Measurements from ENCODE around the gene UBE2B. TPM values are rescaled to one million over a fixed set of nuclear protein-coding genes. Genes with fewer than 3 reads are reported as not detected.
A peak's percentile ranks its signal among the peaks of the same experiment; 100 is the strongest.
"Not testable (repeated sequence)": the region's sequence is repeated elsewhere in the genome, so short reads cannot be mapped to it uniquely, and the experiment has no call there.

The UBE2B gene
- polyA plus RNA-seq, 6 donors from 2014 or later = 58.2 to 96.5 (median 77.7) TPM

DNA sequence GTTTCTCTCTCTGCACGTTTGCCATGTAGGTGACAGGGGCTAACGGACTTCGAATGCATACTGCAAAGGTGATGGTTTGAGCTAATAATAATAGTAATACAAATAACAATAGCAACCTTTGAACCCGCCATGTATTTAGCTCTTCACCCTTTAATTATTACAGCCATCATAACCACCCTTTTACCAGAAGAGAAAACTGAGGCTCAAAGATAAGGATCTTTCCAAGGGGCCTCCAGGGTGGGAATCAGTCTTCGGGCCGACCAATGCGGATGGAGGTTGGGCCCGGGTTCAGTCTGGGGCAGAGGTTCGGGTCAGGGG is 39.8 kb downstream of the UBE2B start:
- no peaks in the 10 kb centered on the region for H3K36me3 Mint-ChIP-seq
- peaks cover 16 to 39% (median 32%) of the 10 kb centered on the region in 3 donors for H3K4me1 Mint-ChIP-seq
- no peaks in the 10 kb centered on the region for H3K27me3 Mint-ChIP-seq
- H3K4me3 Mint-ChIP-seq = peak overlapping the region; percentile 90 to 96 (median 94)
- ATAC-seq (ENCODE audit: low read depth in 2 of 2) = no peak
- H3K9me3 Mint-ChIP-seq = no peaks in the 10 kb centered on the region
- H3K27ac Mint-ChIP-seq = peak overlapping the region; percentile 68 to 93 (median 86)
- DNase-seq = no peak

GRCh38 chr5:134411546-134412266 is 40.3 kb downstream of the UBE2B start, which contains the start of gene CDKN2AIPNL:
Gene CDKN2AIPNL (minus strand): TSS chr5:134411881. CDS start chr5:134411854, 27 bp downstream.
- Mint-ChIP-seq H3K27me3 (no peaks in the 10 kb centered on the region), H3K27ac (peak within 1 kb of the TSS; percentile 73 to 93 (median 87)), H3K36me3 (no peaks in the 10 kb centered on the region), H3K9me3 (no peaks in the 10 kb centered on the region), H3K4me3 (peak within 1 kb of the TSS; percentile 90 to 96 (median 94)), H3K4me1 (peaks cover 16 to 39% (median 32%) of the 10 kb centered on the region in 3 donors)
- ATAC-seq (ENCODE audit: low read depth in 2 of 2) (peak; percentile 99), DNase-seq (peak; percentile 92)

DNA sequence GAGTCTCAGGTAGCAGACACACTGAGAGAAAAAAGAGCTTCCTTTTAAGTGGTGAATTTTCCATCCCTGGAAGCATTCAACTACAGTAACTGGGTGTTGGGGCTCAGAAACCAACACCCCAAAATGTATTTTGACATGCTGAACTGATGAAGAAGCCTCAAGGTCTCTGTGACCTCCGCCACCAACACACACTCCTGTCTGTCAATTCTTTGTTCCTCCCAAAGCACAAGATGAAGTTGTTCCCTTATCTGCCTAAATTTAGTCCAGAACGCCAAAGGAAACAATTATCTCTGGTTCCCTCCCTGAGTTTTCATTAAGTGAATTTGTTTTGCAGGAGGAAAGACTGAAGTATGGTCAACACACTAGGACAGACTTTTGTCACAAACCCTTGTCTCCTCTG is 41.7 kb downstream of the UBE2B start:
- H3K27me3 Mint-ChIP-seq = no peaks in the 10 kb centered on the region

DNA sequence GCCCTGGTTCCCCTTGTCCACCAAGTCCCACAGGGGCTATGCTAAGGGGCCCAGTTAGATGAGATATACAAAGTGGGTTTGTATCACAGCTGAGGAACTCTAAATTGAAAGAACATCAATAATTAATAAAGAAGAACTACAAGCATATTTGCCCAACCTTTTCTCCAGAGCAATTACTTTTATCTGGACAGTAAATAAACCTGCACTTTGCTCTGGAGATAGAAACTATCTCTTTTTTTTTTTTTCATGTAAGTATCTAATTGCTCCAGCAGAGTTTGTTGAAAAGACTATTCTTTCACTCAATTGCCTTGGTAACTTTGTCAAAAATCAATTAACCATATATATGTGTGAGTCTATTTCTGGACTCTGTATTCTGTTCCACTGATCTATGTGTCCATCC is 46.3 kb downstream of the UBE2B start:
- Mint-ChIP-seq H3K27me3 (peaks cover 0 to 8% (median 0%) of the 10 kb centered on the region in 3 donors), H3K4me3 (no peak overlapping the region), H3K4me1 (peaks cover 0 to 4% (median 1%) of the 10 kb centered on the region in 3 donors), H3K9me3 (peaks cover 0 to 2% (median 0%) of the 10 kb centered on the region in 7 donors), H3K36me3 (no peaks in the 10 kb centered on the region), H3K27ac (no peak overlapping the region)
- ATAC-seq (ENCODE audit: low read depth in 2 of 2) = no peak
- DNase-seq = no peak

More for the DNA sequence above, 41.7 kb downstream of the UBE2B start:
- H3K4me3 Mint-ChIP-seq = peak overlapping the region in 6 of 8 donors; percentile 3 to 96 (median 91)
- peak overlapping the region in 1 of 6 donors; percentile 26 for H3K27ac Mint-ChIP-seq
- H3K9me3 Mint-ChIP-seq = no peaks in the 10 kb centered on the region
- DNase-seq = no peak
- peaks cover 12 to 39% (median 32%) of the 10 kb centered on the region in 3 donors for H3K4me1 Mint-ChIP-seq
- no peak for ATAC-seq (ENCODE audit: low read depth in 2 of 2)
- H3K36me3 Mint-ChIP-seq = no peaks in the 10 kb centered on the region

DNA sequence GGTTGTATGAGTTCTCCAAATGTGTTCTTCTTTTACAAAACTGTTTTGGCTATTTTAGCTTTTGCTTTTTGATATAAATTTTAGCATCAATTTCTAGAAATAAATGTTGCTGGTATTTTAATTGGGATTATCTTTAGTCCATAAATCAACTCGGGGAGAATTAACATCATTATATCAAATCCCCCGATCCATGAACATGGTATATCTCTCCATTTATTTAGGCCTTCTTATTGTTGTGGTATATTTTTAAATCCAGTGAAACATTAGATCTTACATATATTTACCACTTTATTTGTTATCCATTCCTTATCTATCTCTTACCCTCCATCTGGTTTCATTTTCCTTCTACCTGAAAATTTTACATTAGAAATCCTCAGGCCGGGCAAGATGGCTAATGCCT is 47.6 kb downstream of the UBE2B start:
- Mint-ChIP-seq H3K27ac (no peak overlapping the region), H3K4me1 (peaks cover 0 to 2% (median 0%) of the 10 kb centered on the region in 3 donors), H3K27me3 (peaks cover 0 to 8% (median 0%) of the 10 kb centered on the region in 3 donors), H3K9me3 (peaks cover 0 to 2% (median 0%) of the 10 kb centered on the region in 7 donors), H3K36me3 (no peaks in the 10 kb centered on the region), H3K4me3 (no peak overlapping the region)
- no peak for DNase-seq
- no peak for ATAC-seq (ENCODE audit: low read depth in 2 of 2)

DNA sequence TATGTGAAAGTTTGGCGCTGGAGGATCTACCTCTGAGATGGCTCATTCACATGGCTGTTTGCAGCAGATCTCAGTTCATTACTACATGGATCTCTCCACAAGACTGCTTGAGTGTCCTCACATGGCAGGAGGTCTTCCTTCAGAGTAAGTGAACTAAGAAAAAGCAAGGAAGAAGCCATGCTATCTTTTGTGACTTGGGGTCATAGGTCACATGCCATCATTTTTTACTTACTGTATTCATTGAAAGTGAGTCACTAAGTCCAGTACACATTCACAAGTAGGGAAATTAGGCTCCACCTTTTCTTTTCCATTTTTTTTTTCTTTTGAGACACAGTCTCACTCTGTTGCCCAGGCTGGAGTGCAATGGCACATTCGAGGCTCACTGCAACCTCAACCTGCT is 49.0 kb downstream of the UBE2B start:
- H3K27ac Mint-ChIP-seq = no peak overlapping the region
- no peaks in the 10 kb centered on the region for H3K36me3 Mint-ChIP-seq
- DNase-seq = no peak
- H3K4me3 Mint-ChIP-seq = no peak overlapping the region
- peaks cover 0 to 2% (median 0%) of the 10 kb centered on the region in 7 donors for H3K9me3 Mint-ChIP-seq
- peaks cover 0 to 2% (median 0%) of the 10 kb centered on the region in 3 donors for H3K4me1 Mint-ChIP-seq
- ATAC-seq (ENCODE audit: low read depth in 2 of 2) = no peak
- H3K27me3 Mint-ChIP-seq = peaks cover 0 to 8% (median 0%) of the 10 kb centered on the region in 3 donors

- H3K27ac Mint-ChIP-seq; H3K36me3 Mint-ChIP-seq; H3K9me3 Mint-ChIP-seq; ATAC-seq (ENCODE audit: low read depth in 2 of 2); DNase-seq; H3K4me1 Mint-ChIP-seq; H3K4me3 Mint-ChIP-seq; H3K27me3 Mint-ChIP-seq: not testable (repeated sequence)
Measured at GRCh38 chr5:134421038-134421437, 49.7 kb downstream of the UBE2B start.

GRCh38 chr5:134422791-134423365 is 51.5 kb downstream of the UBE2B start:
- H3K27ac Mint-ChIP-seq = peak overlapping the region in 1 of 6 donors; percentile 63
- H3K36me3 Mint-ChIP-seq = no peaks in the 10 kb centered on the region
- H3K4me3 Mint-ChIP-seq = no peak overlapping the region
- ATAC-seq (ENCODE audit: low read depth in 2 of 2) (no peak), DNase-seq (no peak)
- peaks cover 0 to 2% (median 0%) of the 10 kb centered on the region in 7 donors for H3K9me3 Mint-ChIP-seq
- peaks cover 0 to 2% (median 0%) of the 10 kb centered on the region in 3 donors for H3K4me1 Mint-ChIP-seq
- H3K27me3 Mint-ChIP-seq = peaks cover 0 to 8% (median 4%) of the 10 kb centered on the region in 3 donors

GRCh38 chr5:134423376-134423775 is 52.0 kb downstream of the UBE2B start:
- ATAC-seq (ENCODE audit: low read depth in 2 of 2) (no peak), DNase-seq (no peak)
- peaks cover 0 to 8% (median 4%) of the 10 kb centered on the region in 3 donors for H3K27me3 Mint-ChIP-seq
- peaks cover 0 to 2% (median 0%) of the 10 kb centered on the region in 7 donors for H3K9me3 Mint-ChIP-seq
- H3K4me1 Mint-ChIP-seq = peaks cover 0 to 2% (median 0%) of the 10 kb centered on the region in 3 donors
- no peaks in the 10 kb centered on the region for H3K36me3 Mint-ChIP-seq
- no peak overlapping the region for H3K27ac Mint-ChIP-seq
- H3K4me3 Mint-ChIP-seq = no peak overlapping the region

DNA sequence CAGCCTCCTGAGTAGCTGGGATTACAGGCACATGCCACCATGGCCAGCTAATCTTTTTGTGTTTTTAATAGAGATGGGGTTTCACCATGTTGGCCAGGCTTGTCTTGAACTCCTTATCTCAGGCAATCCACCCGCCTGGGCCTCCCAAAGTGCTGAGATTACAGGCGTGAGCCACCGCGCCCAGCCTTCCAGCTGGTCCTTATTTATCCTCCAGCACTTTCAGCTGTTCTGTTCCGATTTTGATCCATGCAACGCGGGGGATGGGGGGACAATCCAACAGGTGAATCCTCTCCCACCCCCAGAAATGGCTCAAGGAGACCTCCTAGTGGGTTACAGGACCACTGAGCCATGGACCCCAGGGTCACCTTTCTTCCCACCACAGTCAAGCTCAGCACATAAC is 55.0 kb downstream of the UBE2B start:
- Mint-ChIP-seq H3K9me3 (no peaks in the 10 kb centered on the region), H3K27me3 (peaks cover 0 to 8% (median 4%) of the 10 kb centered on the region in 3 donors), H3K4me1 (no peaks in the 10 kb centered on the region), H3K36me3 (no peaks in the 10 kb centered on the region), H3K27ac (no peak overlapping the region), H3K4me3 (no peak overlapping the region)
- ATAC-seq (ENCODE audit: low read depth in 2 of 2) (no peak), DNase-seq (no peak)

DNA sequence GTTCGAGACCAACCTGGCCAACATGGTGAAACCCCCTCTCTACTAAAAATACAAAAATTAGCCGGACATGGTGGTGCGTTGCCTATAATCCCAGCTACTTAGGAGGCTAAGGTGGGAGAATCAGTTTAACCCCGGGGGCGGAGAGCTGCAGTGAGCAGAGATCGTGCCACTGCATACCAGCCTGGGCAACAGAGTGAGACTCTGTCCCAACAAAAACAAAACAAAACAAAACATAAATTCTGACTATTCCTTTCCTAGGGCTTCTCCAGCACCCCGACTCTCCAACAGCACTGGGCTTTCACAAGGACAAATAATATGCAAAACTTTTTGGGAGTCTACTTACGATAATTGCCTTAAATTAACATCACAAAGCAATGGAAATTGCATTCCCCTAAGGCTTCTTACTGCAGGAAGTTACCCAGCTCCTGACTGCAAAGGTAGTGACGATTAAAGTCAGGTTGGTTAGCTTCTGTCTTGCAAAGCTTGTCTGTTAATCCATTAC is 56.2 kb downstream of the UBE2B start:
- Mint-ChIP-seq H3K27ac (peak overlapping the region in 1 of 6 donors; percentile 88), H3K4me3 (no peak overlapping the region), H3K4me1 (no peaks in the 10 kb centered on the region), H3K9me3 (no peaks in the 10 kb centered on the region), H3K36me3 (no peaks in the 10 kb centered on the region), H3K27me3 (peaks cover 0 to 4% (median 0%) of the 10 kb centered on the region in 3 donors)
- DNase-seq (no peak), ATAC-seq (ENCODE audit: low read depth in 2 of 2) (no peak)

DNA sequence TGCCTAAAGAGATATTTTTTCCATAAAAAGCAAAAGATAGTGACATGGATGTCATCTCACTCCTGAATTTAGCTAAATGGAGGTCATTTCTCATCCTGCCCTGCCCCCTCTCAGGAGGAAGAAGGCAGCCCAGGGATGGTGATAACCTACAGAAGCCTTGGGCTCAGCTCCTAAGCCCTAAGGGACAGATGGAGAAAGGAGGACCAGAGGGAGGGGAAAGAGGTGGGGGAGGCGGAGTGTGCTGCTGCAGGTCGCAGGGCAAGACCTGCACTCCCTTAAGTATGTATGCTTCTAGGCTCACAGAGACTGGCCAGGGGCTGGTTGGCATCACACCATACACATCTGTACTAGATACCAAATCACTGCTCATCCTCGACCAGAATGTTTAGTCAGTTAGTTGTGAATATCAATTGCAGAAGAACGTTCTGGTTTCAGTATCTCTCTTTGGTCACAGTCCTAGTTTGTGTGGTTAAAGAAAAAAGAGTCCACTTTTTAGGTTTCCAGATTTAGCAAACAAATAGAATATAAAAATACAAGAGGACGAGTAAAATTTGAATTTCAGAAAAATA is 58.7 kb downstream of the UBE2B start:
- H3K9me3 Mint-ChIP-seq = no peaks in the 10 kb centered on the region
- DNase-seq (no peak), ATAC-seq (ENCODE audit: low read depth in 2 of 2) (no peak)
- H3K36me3 Mint-ChIP-seq = no peaks in the 10 kb centered on the region
- H3K27ac Mint-ChIP-seq = no peak overlapping the region
- no peak overlapping the region for H3K4me3 Mint-ChIP-seq
- peaks cover 0 to 7% (median 6%) of the 10 kb centered on the region in 3 donors for H3K27me3 Mint-ChIP-seq
- no peaks in the 10 kb centered on the region for H3K4me1 Mint-ChIP-seq

DNA sequence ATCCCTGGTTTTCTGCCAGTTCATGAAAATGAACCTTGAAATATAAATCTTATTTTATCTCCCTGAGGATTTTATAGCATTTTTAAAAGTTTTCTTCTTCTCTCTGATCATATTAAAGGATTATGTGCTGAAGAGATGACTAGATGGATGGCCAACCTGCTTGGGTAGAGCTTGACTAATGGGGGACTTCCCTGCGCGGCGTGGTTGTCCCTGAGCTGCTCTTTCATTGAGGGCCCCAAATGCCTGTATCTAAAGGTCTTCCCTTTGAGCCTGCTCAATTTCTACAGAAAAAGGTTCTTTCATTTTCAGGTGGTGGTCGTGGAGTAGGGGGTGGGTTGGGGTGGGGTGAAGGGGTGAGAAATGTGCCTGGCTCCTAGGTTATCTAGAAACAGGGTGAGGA is 60.8 kb downstream of the UBE2B start:
- Mint-ChIP-seq H3K9me3 (no peaks in the 10 kb centered on the region), H3K27me3 (peaks cover 4 to 8% (median 6%) of the 10 kb centered on the region in 3 donors), H3K27ac (peak overlapping the region in 2 of 6 donors; percentile 76 to 80), H3K4me3 (no peak overlapping the region), H3K4me1 (peaks cover 10 to 16% (median 11%) of the 10 kb centered on the region in 3 donors), H3K36me3 (no peaks in the 10 kb centered on the region)
- no peak for ATAC-seq (ENCODE audit: low read depth in 2 of 2)
- DNase-seq = no peak

Measured in naive B cell (primary cell).